ENCODE results near the gene MDN1.
"Not testable (repeated sequence)": the region's sequence is repeated elsewhere in the genome, so short reads cannot be mapped to it uniquely, and the experiment has no call there.

DNA sequence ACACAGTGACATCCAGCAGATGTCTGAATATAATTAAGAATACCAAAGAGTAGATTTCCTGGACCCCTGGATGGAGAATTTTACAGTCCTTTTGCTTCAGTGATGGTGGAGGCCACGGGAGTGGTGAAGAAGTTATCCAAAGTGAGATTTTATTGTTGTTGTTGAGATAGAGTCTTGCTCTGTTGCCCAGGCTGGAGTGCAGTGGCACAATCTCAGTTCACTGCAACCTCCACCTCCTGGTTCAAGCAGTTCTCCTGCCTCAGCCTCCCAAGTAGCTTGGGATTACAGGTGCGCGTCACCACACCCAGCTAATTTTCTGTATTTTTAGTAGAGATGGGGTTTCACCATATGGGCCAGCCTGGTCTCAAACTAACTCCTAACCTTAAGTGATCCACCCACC is 178.0 kb downstream of the MDN1 start:
- TF ChIP-seq, protein P1, sequence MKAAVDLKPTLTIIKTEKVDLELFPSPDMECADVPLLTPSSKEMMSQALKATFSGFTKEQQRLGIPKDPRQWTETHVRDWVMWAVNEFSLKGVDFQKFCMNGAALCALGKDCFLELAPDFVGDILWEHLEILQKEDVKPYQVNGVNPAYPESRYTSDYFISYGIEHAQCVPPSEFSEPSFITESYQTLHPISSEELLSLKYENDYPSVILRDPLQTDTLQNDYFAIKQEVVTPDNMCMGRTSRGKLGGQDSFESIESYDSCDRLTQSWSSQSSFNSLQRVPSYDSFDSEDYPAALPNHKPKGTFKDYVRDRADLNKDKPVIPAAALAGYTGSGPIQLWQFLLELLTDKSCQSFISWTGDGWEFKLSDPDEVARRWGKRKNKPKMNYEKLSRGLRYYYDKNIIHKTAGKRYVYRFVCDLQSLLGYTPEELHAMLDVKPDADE (CRISPR knock-in tag; IDR thresholded peaks at IDR 0.05): not testable (repeated sequence)
- not testable (repeated sequence) for TF ChIP-seq NFE2L2 (IDR thresholded peaks at IDR 0.05; ENCODE audit: low read length); JUN (CRISPR knock-in tag; IDR thresholded peaks at IDR 0.05); POLR2A (IDR thresholded peaks at IDR 0.05; ENCODE audit: insufficient read depth in 1 of 2, low read depth in 2 of 2, low read length in 2 of 2); HMG20A (CRISPR knock-in tag; IDR thresholded peaks at IDR 0.05; ENCODE audit: borderline replicate concordance); RFXANK (CRISPR knock-in tag; IDR thresholded peaks at IDR 0.05)
- TF ChIP-seq, protein P2, sequence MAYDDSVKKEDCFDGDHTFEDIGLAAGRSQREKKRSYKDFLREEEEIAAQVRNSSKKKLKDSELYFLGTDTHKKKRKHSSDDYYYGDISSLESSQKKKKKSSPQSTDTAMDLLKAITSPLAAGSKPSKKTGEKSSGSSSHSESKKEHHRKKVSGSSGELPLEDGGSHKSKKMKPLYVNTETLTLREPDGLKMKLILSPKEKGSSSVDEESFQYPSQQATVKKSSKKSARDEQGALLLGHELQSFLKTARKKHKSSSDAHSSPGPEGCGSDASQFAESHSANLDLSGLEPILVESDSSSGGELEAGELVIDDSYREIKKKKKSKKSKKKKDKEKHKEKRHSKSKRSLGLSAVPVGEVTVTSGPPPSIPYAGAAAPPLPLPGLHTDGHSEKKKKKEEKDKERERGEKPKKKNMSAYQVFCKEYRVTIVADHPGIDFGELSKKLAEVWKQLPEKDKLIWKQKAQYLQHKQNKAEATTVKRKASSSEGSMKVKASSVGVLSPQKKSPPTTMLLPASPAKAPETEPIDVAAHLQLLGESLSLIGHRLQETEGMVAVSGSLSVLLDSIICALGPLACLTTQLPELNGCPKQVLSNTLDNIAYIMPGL (CRISPR knock-in tag; IDR thresholded peaks at IDR 0.05; ENCODE audit: borderline replicate concordance in 1 of 2, low read depth in 1 of 2): not testable (repeated sequence)
- TF ChIP-seq, protein P3, sequence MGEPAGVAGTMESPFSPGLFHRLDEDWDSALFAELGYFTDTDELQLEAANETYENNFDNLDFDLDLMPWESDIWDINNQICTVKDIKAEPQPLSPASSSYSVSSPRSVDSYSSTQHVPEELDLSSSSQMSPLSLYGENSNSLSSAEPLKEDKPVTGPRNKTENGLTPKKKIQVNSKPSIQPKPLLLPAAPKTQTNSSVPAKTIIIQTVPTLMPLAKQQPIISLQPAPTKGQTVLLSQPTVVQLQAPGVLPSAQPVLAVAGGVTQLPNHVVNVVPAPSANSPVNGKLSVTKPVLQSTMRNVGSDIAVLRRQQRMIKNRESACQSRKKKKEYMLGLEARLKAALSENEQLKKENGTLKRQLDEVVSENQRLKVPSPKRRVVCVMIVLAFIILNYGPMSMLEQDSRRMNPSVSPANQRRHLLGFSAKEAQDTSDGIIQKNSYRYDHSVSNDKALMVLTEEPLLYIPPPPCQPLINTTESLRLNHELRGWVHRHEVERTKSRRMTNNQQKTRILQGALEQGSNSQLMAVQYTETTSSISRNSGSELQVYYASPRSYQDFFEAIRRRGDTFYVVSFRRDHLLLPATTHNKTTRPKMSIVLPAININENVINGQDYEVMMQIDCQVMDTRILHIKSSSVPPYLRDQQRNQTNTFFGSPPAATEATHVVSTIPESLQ (CRISPR knock-in tag; conservative IDR thresholded peaks at IDR 0.05): not testable (repeated sequence)

Data from HepG2 (cell line).